RWPE2 (cell line): ENCODE measurements around the gene FADS3.

Source experiments
- ATAC-seq: fragments of 200-7000 bp; cut with Tn5 transposase; 3 replicates; pipeline ENCODE4 v1.9.1; 2021; ENCODE audit warnings: low read depth
- DNase-seq: peaks from one replicate; pipeline ENCODE4 v3.0.0-alpha.2; 2020; ENCODE audit warnings: low spot score
- H3K27ac ChIP-seq: fragments of 450-650 bp; 2 replicates; pipeline ENCODE4 v1.5.1; 2017; ENCODE audit warnings: mild to moderate bottlenecking; ENCODE audit not compliant: poor library complexity, severe bottlenecking
- H3K27me3 ChIP-seq: fragments of 250-450 bp; sonication (Bioruptor Pico); 2 replicates; pipeline ENCODE4 v1.5.1; 2021; ENCODE audit warnings: mild to moderate bottlenecking, moderate library complexity; ENCODE audit not compliant: insufficient read depth, poor library complexity, severe bottlenecking
- H3K36me3 ChIP-seq: fragments of 250-450 bp; sonication (Bioruptor Pico); 2 replicates; pipeline ENCODE4 v1.5.1; 2020; ENCODE audit warnings: low read depth, mild to moderate bottlenecking, moderate library complexity
- H3K4me1 ChIP-seq: fragments of 250-450 bp; sonication (Bioruptor Pico); 2 replicates; pipeline ENCODE4 v1.5.1; 2021; ENCODE audit warnings: mild to moderate bottlenecking, moderate library complexity; ENCODE audit not compliant: insufficient read depth, poor library complexity, severe bottlenecking
- H3K4me3 ChIP-seq: fragments of 250-450 bp; sonication (Bioruptor Pico); 2 replicates; pipeline ENCODE4 v1.5.1; 2021; ENCODE audit warnings: mild to moderate bottlenecking, moderate library complexity; ENCODE audit not compliant: severe bottlenecking
- H3K9me3 ChIP-seq: fragments of 250-450 bp; sonication (Bioruptor Pico); 2 replicates; pipeline ENCODE4 v1.5.1; 2021; ENCODE audit warnings: mild to moderate bottlenecking, moderate library complexity; ENCODE audit not compliant: severe bottlenecking
- CTCF ChIP-seq: fragments of 450-650 bp; IDR thresholded peaks from one replicate; pipeline ENCODE4 v1.5.1; 2017; ENCODE audit warnings: mild to moderate bottlenecking, moderate library complexity; ENCODE audit not compliant: poor library complexity, severe bottlenecking

The FADS3 gene

GRCh38 chr11:61922539-61922938 is 31.2 kb upstream of the FADS3 start:
- H3K27ac ChIP-seq: no peak overlapping the region
- H3K36me3 ChIP-seq: no peaks in the 10 kb centered on the region
- ATAC-seq (no peak), DNase-seq (no peak)
- no peaks in the 10 kb centered on the region for H3K9me3 ChIP-seq
- H3K4me1 ChIP-seq: no peaks in the 10 kb centered on the region
- no peak for TF ChIP-seq CTCF
- no peak overlapping the region for H3K4me3 ChIP-seq
- H3K27me3 ChIP-seq: peaks cover 11% of the 10 kb centered on the region

DNA sequence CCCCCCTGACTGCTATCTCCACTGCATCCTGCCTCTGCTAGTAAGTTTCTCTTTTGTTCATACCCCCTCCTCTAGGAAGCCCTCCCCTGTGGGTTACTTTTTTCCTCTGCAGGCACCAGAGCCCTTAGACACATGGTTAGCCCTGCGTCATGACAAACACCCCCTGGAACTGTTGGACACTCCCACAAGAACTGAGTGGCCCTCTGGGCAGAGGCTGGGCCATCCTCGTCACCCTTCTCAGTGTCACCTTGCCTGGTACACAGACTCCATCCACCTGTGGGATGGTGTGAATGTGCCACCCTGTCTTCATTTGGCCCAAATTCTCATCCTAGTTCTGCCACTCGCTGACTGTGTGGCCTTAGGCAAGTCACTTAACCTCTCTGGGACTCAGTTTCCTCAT is 30.1 kb upstream of the FADS3 start:
- ATAC-seq (no peak), DNase-seq (no peak)
- Histone ChIP-seq H3K36me3 (no peaks in the 10 kb centered on the region), H3K27me3 (peaks cover 11% of the 10 kb centered on the region), H3K9me3 (no peaks in the 10 kb centered on the region), H3K27ac (no peak overlapping the region), H3K4me1 (no peaks in the 10 kb centered on the region), H3K4me3 (no peak overlapping the region)
- no peak for TF ChIP-seq CTCF

- DNase-seq (peak; percentile 61), ATAC-seq (peak; percentile 30; the same call in 2 of the 3 replicates)
- no peaks in the 10 kb centered on the region for H3K36me3 ChIP-seq
- TF ChIP-seq CTCF: no peak
- no peak overlapping the region for H3K4me3 ChIP-seq
- H3K27ac ChIP-seq: no peak overlapping the region
- H3K4me1 ChIP-seq: no peaks in the 10 kb centered on the region
- peaks cover 11% of the 10 kb centered on the region for H3K27me3 ChIP-seq
- no peaks in the 10 kb centered on the region for H3K9me3 ChIP-seq
Measured at GRCh38 chr11:61919705-61920631, 28.6 kb upstream of the FADS3 start.

- DNase-seq: no peak
- Histone ChIP-seq H3K9me3 (no peaks in the 10 kb centered on the region), H3K4me3 (no peak overlapping the region), H3K27me3 (peaks cover 11% of the 10 kb centered on the region), H3K36me3 (no peaks in the 10 kb centered on the region), H3K4me1 (no peaks in the 10 kb centered on the region), H3K27ac (no peak overlapping the region)
- no peak for TF ChIP-seq CTCF
- no peak for ATAC-seq
Measured at GRCh38 chr11:61918938-61919704, 27.8 kb upstream of the FADS3 start.
